PC-3 (cell line): ENCODE results near the gene GFRA1. TPM values are rescaled to one million over a fixed set of nuclear protein-coding genes. Genes with fewer than 3 reads are reported as not detected.

Experiments used
- ATAC-seq: fragments of 200-7000 bp; cut with Tn5 transposase; 2 replicates; pipeline ENCODE4 v1.9.1; 2020; ENCODE audit warnings: mild to moderate bottlenecking, moderate library complexity
- BruUV-seq: library from RNA; stranded (reverse); fragments of 400-500 nt; replicated peaks from 2 replicates; lab custom pipeline; 2021; lab: Mats Ljungman, UMichigan
- CTCF ChIA-PET: fragments of 300-600 bp; sonication (Branson Sonifier 250); formaldehyde crosslinking; loops from one replicate; lab custom pipeline; 2022; ENCODE audit warnings: antibody characterized with exemption; lab: Charles Lee
- POLR2A ChIA-PET: fragments of 300-600 bp; sonication (Branson Sonifier 250); formaldehyde crosslinking; loops from one replicate; lab custom pipeline; 2022; ENCODE audit warnings: antibody characterized with exemption; ENCODE audit not compliant: unreplicated experiment; lab: Charles Lee
- DNase-seq: peaks from one replicate; pipeline ENCODE4 v3.0.0-alpha.2; 2015
- H2AFZ ChIP-seq: fragments of 300-600 bp; sonication (generic); 2 replicates; pipeline ENCODE4 v1.6.0; 2016; ENCODE audit warnings: antibody characterized with exemption, low read length
- H3F3A ChIP-seq: fragments of 300-600 bp; sonication (generic); one replicate; pipeline ENCODE4 v1.6.0; 2017; ENCODE audit warnings: antibody characterized with exemption, low read length, control low read depth, mild to moderate bottlenecking; ENCODE audit not compliant: unreplicated experiment
- H3K27ac ChIP-seq: fragments of 300-600 bp; sonication (generic); 2 replicates; pipeline ENCODE4 v1.5.1; 2016; ENCODE audit warnings: mild to moderate bottlenecking, low read length
- H3K27me3 ChIP-seq: fragments of 300-600 bp; sonication (generic); 2 replicates; pipeline ENCODE4 v1.6.1; 2016; ENCODE audit warnings: low read length, mixed read lengths
- H3K36me3 ChIP-seq: fragments of 300-600 bp; sonication (generic); 2 replicates; pipeline ENCODE4 v1.6.1; 2016; ENCODE audit warnings: low read depth, mixed run types, low read length, mixed read lengths
- H3K4me1 ChIP-seq: fragments of 300-600 bp; sonication (generic); 2 replicates; pipeline ENCODE4 v1.5.1; 2016; ENCODE audit warnings: low read length; ENCODE audit not compliant: insufficient read depth
- H3K4me2 ChIP-seq: fragments of 300-600 bp; sonication (generic); 2 replicates; pipeline ENCODE4 v1.6.0; 2016; ENCODE audit warnings: low read length
- H3K4me3 ChIP-seq: fragments of 300-600 bp; sonication (generic); 2 replicates; pipeline ENCODE4 v1.5.1; 2016; ENCODE audit warnings: mild to moderate bottlenecking, low read length, mixed read lengths
- H3K79me2 ChIP-seq: fragments of 300-600 bp; sonication (generic); 2 replicates; pipeline ENCODE4 v1.6.1; 2017; ENCODE audit warnings: low read length, mixed read lengths
- H3K9ac ChIP-seq: fragments of 300-600 bp; sonication (generic); 2 replicates; pipeline ENCODE4 v1.6.0; 2016; ENCODE audit warnings: mild to moderate bottlenecking, low read length
- H3K9me2 ChIP-seq: fragments of 300-600 bp; sonication (generic); replicated peaks from 2 replicates; pipeline ENCODE4 v1.6.1; 2016; ENCODE audit warnings: mixed run types, low read length, mixed read lengths
- H3K9me3 ChIP-seq: fragments of 300-600 bp; sonication (generic); 2 replicates; pipeline ENCODE4 v1.6.1; 2016; ENCODE audit warnings: low read length, mixed read lengths
- H4K20me1 ChIP-seq: fragments of 300-600 bp; sonication (generic); 2 replicates; pipeline ENCODE4 v1.6.1; 2016; ENCODE audit warnings: low read length, mixed read lengths
- EZH2 ChIP-seq: fragments of 300-600 bp; sonication (generic); IDR thresholded peaks from one replicate; pipeline ENCODE4 v1.6.1; 2017; ENCODE audit warnings: antibody characterized with exemption, mild to moderate bottlenecking, low read length; ENCODE audit not compliant: unreplicated experiment
- EZH2phosphoT487 ChIP-seq: fragments of 300-600 bp; sonication (generic); IDR thresholded peaks from 2 replicates; pipeline ENCODE4 v1.6.1; 2018; ENCODE audit warnings: mild to moderate bottlenecking, antibody characterized with exemption, low read length, borderline replicate concordance
- intact Hi-C: fragments of 100-400 bp; cut with micrococcal nuclease; formaldehyde crosslinking; loops from 2 replicates; pipeline ENCODE4 v1.9.0; 2023
- total RNA-seq: library from RNA; depleted of rRNA; stranded (reverse); fragments of >200 nt; gene quantifications from 2 replicates; pipeline ENCODE4 v1.2.3, GENCODE V29; 2014
- TF ChIP-seq, protein P1 (sequence below): fragments of 300-600 bp; sonication (generic); conservative IDR thresholded peaks from 2 replicates; pipeline ENCODE4 v1.5.1; 2017; ENCODE audit warnings: antibody characterized with exemption, low read depth, mild to moderate bottlenecking, low read length

The GFRA1 gene
- total RNA-seq, 1 experiment from 2014 or later: not detected

GRCh38 chr10:116063107-116063506 is 209.9 kb downstream of the GFRA1 start:
- Histone ChIP-seq H3K27ac (no peak overlapping the region), H3K4me3 (no peak overlapping the region), H3K9me3 (no peaks in the 10 kb centered on the region), H3K9ac (no peak overlapping the region), H3K36me3 (no peaks in the 10 kb centered on the region), H3F3A (no peaks in the 10 kb centered on the region), H3K4me1 (no peaks in the 10 kb centered on the region), H3K4me2 (no peak overlapping the region), H3K27me3 (peaks cover 6% of the 10 kb centered on the region; the same call in 1 of the 2 replicates), H3K79me2 (no peaks in the 10 kb centered on the region), H2AFZ (no peak overlapping the region), H4K20me1 (no peaks in the 10 kb centered on the region), H3K9me2 (no peaks in the 10 kb centered on the region)
- CTCF ChIA-PET: no interaction called here
- TF ChIP-seq EZH2: no peak
- TF ChIP-seq, protein P1, sequence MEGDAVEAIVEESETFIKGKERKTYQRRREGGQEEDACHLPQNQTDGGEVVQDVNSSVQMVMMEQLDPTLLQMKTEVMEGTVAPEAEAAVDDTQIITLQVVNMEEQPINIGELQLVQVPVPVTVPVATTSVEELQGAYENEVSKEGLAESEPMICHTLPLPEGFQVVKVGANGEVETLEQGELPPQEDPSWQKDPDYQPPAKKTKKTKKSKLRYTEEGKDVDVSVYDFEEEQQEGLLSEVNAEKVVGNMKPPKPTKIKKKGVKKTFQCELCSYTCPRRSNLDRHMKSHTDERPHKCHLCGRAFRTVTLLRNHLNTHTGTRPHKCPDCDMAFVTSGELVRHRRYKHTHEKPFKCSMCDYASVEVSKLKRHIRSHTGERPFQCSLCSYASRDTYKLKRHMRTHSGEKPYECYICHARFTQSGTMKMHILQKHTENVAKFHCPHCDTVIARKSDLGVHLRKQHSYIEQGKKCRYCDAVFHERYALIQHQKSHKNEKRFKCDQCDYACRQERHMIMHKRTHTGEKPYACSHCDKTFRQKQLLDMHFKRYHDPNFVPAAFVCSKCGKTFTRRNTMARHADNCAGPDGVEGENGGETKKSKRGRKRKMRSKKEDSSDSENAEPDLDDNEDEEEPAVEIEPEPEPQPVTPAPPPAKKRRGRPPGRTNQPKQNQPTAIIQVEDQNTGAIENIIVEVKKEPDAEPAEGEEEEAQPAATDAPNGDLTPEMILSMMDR: no peak
- TF ChIP-seq EZH2phosphoT487: no peak
- ATAC-seq (no peak), DNase-seq (no peak)
- POLR2A ChIA-PET: no interaction called here
- no TSS peak for BruUV-seq
- intact Hi-C loops: no loop called here

DNA sequence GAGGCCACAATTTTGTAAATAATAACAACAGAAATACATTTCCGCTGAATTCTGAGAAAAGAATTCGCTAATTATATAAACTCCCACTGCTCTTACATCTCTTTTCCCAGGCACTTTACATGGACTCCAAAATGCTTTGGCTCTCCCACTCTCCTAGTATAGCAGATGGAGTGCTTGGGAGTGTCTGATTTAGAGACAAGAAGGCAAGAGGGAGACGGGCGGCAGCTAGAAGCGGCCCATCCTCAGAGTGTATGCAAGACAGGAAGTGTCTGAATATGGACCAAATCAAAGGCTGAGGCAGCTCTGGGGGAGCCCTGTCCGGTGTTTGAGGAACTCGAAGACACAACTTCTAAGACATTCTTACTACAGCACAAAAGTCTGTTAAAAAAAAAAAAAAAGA is 212.1 kb downstream of the GFRA1 start:
- DNase-seq (no peak), ATAC-seq (no peak)
- Histone ChIP-seq H3K4me1 (no peaks in the 10 kb centered on the region), H3K27ac (no peak overlapping the region), H3K36me3 (no peaks in the 10 kb centered on the region), H2AFZ (no peak overlapping the region), H3F3A (no peaks in the 10 kb centered on the region), H3K79me2 (no peaks in the 10 kb centered on the region), H3K4me2 (no peak overlapping the region), H3K27me3 (peaks cover 11% of the 10 kb centered on the region), H3K9ac (no peak overlapping the region), H3K9me2 (no peaks in the 10 kb centered on the region), H3K9me3 (no peaks in the 10 kb centered on the region), H3K4me3 (no peak overlapping the region), H4K20me1 (no peaks in the 10 kb centered on the region)
- TF ChIP-seq, protein P1: no peak
- no peak for TF ChIP-seq EZH2
- TF ChIP-seq EZH2phosphoT487: no peak
- ChIA-PET POLR2A (no interaction called here), CTCF (no interaction called here)
- intact Hi-C loops: no loop called here
- BruUV-seq: no TSS peak

- DNase-seq (no peak), ATAC-seq (no peak)
- Histone ChIP-seq H3K4me3 (no peak overlapping the region), H3K9ac (no peak overlapping the region), H3K4me2 (no peak overlapping the region), H3K9me3 (no peaks in the 10 kb centered on the region), H3K9me2 (no peaks in the 10 kb centered on the region), H2AFZ (no peak overlapping the region), H3F3A (no peaks in the 10 kb centered on the region), H3K4me1 (no peaks in the 10 kb centered on the region), H3K36me3 (no peaks in the 10 kb centered on the region), H4K20me1 (no peaks in the 10 kb centered on the region), H3K79me2 (no peaks in the 10 kb centered on the region), H3K27ac (no peak overlapping the region), H3K27me3 (peaks cover 11% of the 10 kb centered on the region)
- ChIA-PET CTCF (no interaction called here), POLR2A (no interaction called here)
- TF ChIP-seq EZH2 (no peak), EZH2phosphoT487 (no peak)
- TF ChIP-seq, protein P1: no peak
- intact Hi-C loops: no loop called here
- no TSS peak for BruUV-seq
These were observed 213.7 kb downstream of the GFRA1 start for GRCh38 chr10:116059320-116059719.
